H1 (cell line): ENCODE measurements around the gene BABAM2. TPM values are rescaled to one million over a fixed set of nuclear protein-coding genes. Genes with fewer than 3 reads are reported as not detected.

ENCODE experiments used
- CTCF ChIA-PET: fragments of 300-600 bp; sonication (Branson Sonifier 250); formaldehyde crosslinking; loops from one replicate; lab custom pipeline; 2021; ENCODE audit not compliant: partially characterized antibody; lab: Charles Lee
- POLR2A ChIA-PET: fragments of 300-600 bp; sonication (Branson Sonifier 250); formaldehyde crosslinking; loops from one replicate; lab custom pipeline; 2021; ENCODE audit warnings: inconsistent platforms; ENCODE audit not compliant: partially characterized antibody; lab: Charles Lee
- DNase-seq, 2 experiments: peaks; one replicate each; pipeline versions ENCODE4 v3.0.0 to v3.0.0-alpha.2; 2010 to 2022; ENCODE audit warnings: low spot score in 2 of 2, low read depth in 1 of 2, mixed read lengths in 1 of 2
- FAIRE-seq: peaks from 2 replicates; lab custom pipeline; 2011; peaks lifted over from hg19 to GRCh38; lab: Jason Lieb, UNC
- H2AFZ ChIP-seq: 2 replicates; pipeline ENCODE4 v1.8.1; 2012; ENCODE audit warnings: low read length, inconsistent platforms
- H2AK5ac ChIP-seq: 2 replicates; pipeline ENCODE4 v1.6.1; 2013; ENCODE audit warnings: low read depth, low read length
- H2BK120ac ChIP-seq: replicated peaks from 2 replicates; pipeline ENCODE3; 2013; ENCODE audit warnings: low read depth, low read length, inconsistent platforms
- H2BK12ac ChIP-seq: 2 replicates; pipeline ENCODE4 v1.6.1; 2013; ENCODE audit warnings: low read depth, low read length
- H2BK15ac ChIP-seq: 2 replicates; pipeline ENCODE4 v1.6.1; 2013; ENCODE audit warnings: low read length
- H2BK20ac ChIP-seq: 2 replicates; pipeline ENCODE4 v1.6.1; 2013; ENCODE audit warnings: low read length
- H2BK5ac ChIP-seq: 2 replicates; pipeline ENCODE4 v1.6.1; 2013; ENCODE audit warnings: low read depth, low read length
- H3K14ac ChIP-seq: 2 replicates; pipeline ENCODE4 v1.6.1; 2013; ENCODE audit warnings: inconsistent platforms; ENCODE audit not compliant: insufficient read length
- H3K18ac ChIP-seq: 2 replicates; pipeline ENCODE4 v1.6.1; 2013; ENCODE audit warnings: low read length; ENCODE audit errors: extremely low read depth
- H3K23ac ChIP-seq: 2 replicates; pipeline ENCODE4 v1.6.1; 2013; ENCODE audit warnings: inconsistent platforms; ENCODE audit not compliant: insufficient read length
- H3K23me2 ChIP-seq: 2 replicates; pipeline ENCODE4 v1.6.1; 2013; ENCODE audit warnings: low read depth, low read length
- H3K27ac ChIP-seq: 2 replicates; pipeline ENCODE4 v1.6.1; 2011; ENCODE audit warnings: low read depth, low read length, inconsistent platforms
- H3K27me3 ChIP-seq, 4 experiments: replicated peaks in 1 of 4; 1 replicate in 1 of 4; 2 replicates in 3 of 4; pipeline versions ENCODE4 v1.6.1 to v1.8.1; 2011 to 2013; ENCODE audit warnings: low read length in 3 of 4, mild to moderate bottlenecking in 3 of 4, inconsistent platforms in 2 of 4, mixed read lengths in 2 of 4, moderate library complexity in 1 of 4; ENCODE audit not compliant: control insufficient read depth in 3 of 4, insufficient read depth in 3 of 4; ENCODE audit errors: extremely low read depth in 1 of 4
- H3K36me3 ChIP-seq, 4 experiments: 2 replicates each; pipeline versions ENCODE4 v1.6.1 to v1.8.1; 2011 to 2013; ENCODE audit warnings: mild to moderate bottlenecking in 4 of 4, low read length in 3 of 4, moderate library complexity in 2 of 4, control low read depth in 1 of 4, inconsistent platforms in 1 of 4; ENCODE audit not compliant: insufficient read depth in 4 of 4, control insufficient read depth in 2 of 4
- H3K4ac ChIP-seq: replicated peaks from 2 replicates; pipeline ENCODE3; 2013; ENCODE audit warnings: low read length, low read depth, mixed read lengths, inconsistent platforms; ENCODE audit not compliant: insufficient read length
- H3K4me1 ChIP-seq, 4 experiments: replicated peaks in 1 of 4; 1 replicate in 1 of 4; 2 replicates in 3 of 4; pipeline versions ENCODE4 v1.6.1 to v1.8.1; 2011 to 2013; ENCODE audit warnings: low read length in 3 of 4, inconsistent platforms in 2 of 4, mixed read lengths in 1 of 4; ENCODE audit not compliant: insufficient read depth in 4 of 4, control insufficient read depth in 3 of 4
- H3K4me2 ChIP-seq, 2 experiments: 2 replicates each; pipeline versions ENCODE4 v1.6.1 to v1.8.1; 2011 to 2013; ENCODE audit warnings: low read depth in 2 of 2, low read length in 2 of 2, control low read depth in 1 of 2, inconsistent platforms in 1 of 2, mild to moderate bottlenecking in 1 of 2; ENCODE audit not compliant: insufficient read depth in 1 of 2
- H3K4me3 ChIP-seq, 4 experiments: fragments of 200-600, 300-600 bp in 1 of 4; sonication (generic), shearing (Covaris generic), sonication (Bioruptor Twin) in 1 of 4; 2 replicates each; pipeline versions ENCODE4 v1.5.1 to v1.8.1; 2011 to 2016; ENCODE audit warnings: low read length in 4 of 4, low read depth in 3 of 4, control low read depth in 2 of 4, inconsistent platforms in 2 of 4, mild to moderate bottlenecking in 2 of 4, mixed read lengths in 1 of 4, moderate library complexity in 1 of 4; ENCODE audit not compliant: insufficient read depth in 2 of 4; ENCODE audit errors: extremely low read depth in 1 of 4
- H3K56ac ChIP-seq: replicated peaks from 2 replicates; pipeline ENCODE3; 2013; ENCODE audit warnings: low read depth, mild to moderate bottlenecking, mixed read lengths, low read length, inconsistent platforms; ENCODE audit not compliant: insufficient read length
- H3K79me1 ChIP-seq: 2 replicates; pipeline ENCODE4 v1.6.1; 2013; ENCODE audit warnings: low read depth, low read length, control low read depth
- H3K79me2 ChIP-seq, 2 experiments: 2 replicates each; pipeline versions ENCODE4 v1.6.1 to v1.8.1; 2012 to 2013; ENCODE audit warnings: low read length in 2 of 2, mild to moderate bottlenecking in 2 of 2, inconsistent platforms in 1 of 2; ENCODE audit not compliant: insufficient read depth in 2 of 2, control insufficient read depth in 1 of 2
- H3K9ac ChIP-seq, 4 experiments: replicated peaks in 1 of 4; 1 replicate in 1 of 4; 2 replicates in 3 of 4; pipeline versions ENCODE4 v1.6.1 to v1.8.1; 2011 to 2013; ENCODE audit warnings: low read depth in 3 of 4, low read length in 3 of 4, control low read depth in 2 of 4, mild to moderate bottlenecking in 2 of 4, moderate library complexity in 2 of 4, inconsistent platforms in 1 of 4; ENCODE audit errors: extremely low read depth in 1 of 4
- H3K9me3 ChIP-seq, 2 experiments: 2 replicates each; pipeline versions ENCODE4 v1.6.1 to v1.8.1; 2012 to 2013; ENCODE audit warnings: mild to moderate bottlenecking in 2 of 2, moderate library complexity in 2 of 2, control low read depth in 1 of 2, inconsistent platforms in 1 of 2, low read depth in 1 of 2, low read length in 1 of 2, mixed read lengths in 1 of 2; ENCODE audit not compliant: insufficient read depth in 2 of 2
- H4K20me1 ChIP-seq, 2 experiments: replicated peaks in 1 of 2; 2 replicates each; pipeline versions ENCODE3 to v1.8.1; 2011 to 2013; ENCODE audit warnings: inconsistent platforms in 2 of 2, low read length in 2 of 2, mild to moderate bottlenecking in 1 of 2; ENCODE audit not compliant: insufficient read depth in 2 of 2, control insufficient read depth in 1 of 2
- H4K5ac ChIP-seq: 2 replicates; pipeline ENCODE4 v1.6.1; 2013; ENCODE audit warnings: low read length, low read depth, mixed read lengths, inconsistent platforms; ENCODE audit not compliant: insufficient read length
- H4K8ac ChIP-seq: 2 replicates; pipeline ENCODE4 v1.8.0; 2013; ENCODE audit warnings: mild to moderate bottlenecking, moderate library complexity, low read length, inconsistent platforms; ENCODE audit not compliant: insufficient read depth; ENCODE audit errors: extremely low read depth
- H4K91ac ChIP-seq: replicated peaks from 2 replicates; pipeline ENCODE3; 2013; ENCODE audit warnings: low read length, mixed read lengths, inconsistent platforms; ENCODE audit not compliant: insufficient read length
- E2F6 ChIP-seq: IDR thresholded peaks from 2 replicates; pipeline ENCODE4 v1.6.1; 2012; ENCODE audit warnings: inconsistent platforms
- EGR1 ChIP-seq: IDR thresholded peaks from 2 replicates; pipeline ENCODE4 v1.6.1; 2011; ENCODE audit warnings: low read depth, low read length, borderline replicate concordance
- HDAC6 ChIP-seq: IDR thresholded peaks from one replicate; pipeline ENCODE4 v1.7.1; 2012; ENCODE audit warnings: low read depth, mild to moderate bottlenecking, inconsistent platforms, low read length, moderate library complexity
- SIRT6 ChIP-seq: IDR thresholded peaks from one replicate; pipeline ENCODE4 v1.7.1; 2012; ENCODE audit warnings: low read length, inconsistent platforms
- TBP ChIP-seq: IDR thresholded peaks from 2 replicates; pipeline ENCODE4 v1.6.1; 2011; ENCODE audit warnings: low read depth, low read length, improper control_type of control experiment
- TEAD4 ChIP-seq: IDR thresholded peaks from 2 replicates; pipeline ENCODE4 v1.6.1; 2012; ENCODE audit warnings: low read depth, low read length, inconsistent platforms, mixed read lengths
- YY1 ChIP-seq: IDR thresholded peaks from 2 replicates; pipeline ENCODE4 v1.6.1; 2011; ENCODE audit warnings: low read depth, mild to moderate bottlenecking, low read length
- WGBS, 2 experiments: shearing (Covaris generic) in 1 of 2; methylation state at CpG; one replicate each; pipeline versions ENCODE4 v1.1.6 to v1.1.7; 2013 to 2015; ENCODE audit warnings: low lambda C conversion rate in 2 of 2, mixed read lengths in 2 of 2, inconsistent platforms in 1 of 2, low coverage in 1 of 2, missing lambda C conversion rate in 1 of 2; ENCODE audit not compliant: insufficient replicate concordance in 2 of 2, insufficient coverage in 1 of 2, insufficient read length in 1 of 2; ENCODE audit errors: extremely low coverage in 1 of 2, missing lambda C conversion rate in 1 of 2; 5-methylcytosine and 5-hydroxymethylcytosine counted together
- polyA plus RNA-seq, 7 experiments: library from polyadenylated mRNA; depleted of rRNA in 3 of 7; stranded (reverse) in 5 of 7; unstranded in 2 of 7; fragments of >200 nt in 5 of 7; fragments of 200-250 nt in 2 of 7; gene quantifications; 1 replicate in 5 of 7; 2 replicates in 1 of 7; 4 replicates in 1 of 7; pipeline versions ENCODE4 v1.2.1 to v1.2.3, GENCODE V29; 2011 to 2013; ENCODE audit warnings: missing spikeins in 2 of 7, mixed read lengths in 2 of 7
- total RNA-seq: library from RNA; stranded (reverse); fragmentation: NEBNext Ultra II Directional; extraction: Animal tissue kit (Norgen Biotek cat#: 25700); gene quantifications from 2 replicates; pipeline ENCODE4 v1.2.1, GENCODE V29; 2021
- TF ChIP-seq, protein P1 (sequence below), 3 experiments: IDR thresholded peaks; 1 replicate in 2 of 3; 2 replicates in 1 of 3; pipeline versions ENCODE4 v1.5.1 to v1.6.1; 2011; ENCODE audit warnings: low read length in 3 of 3, mild to moderate bottlenecking in 3 of 3, inconsistent platforms in 2 of 3, low read depth in 1 of 3, moderate library complexity in 1 of 3; ENCODE audit not compliant: insufficient read depth in 1 of 3; ENCODE audit errors: control extremely low read depth in 1 of 3

Gene BABAM2
- total and polyA plus RNA-seq, 2 of the 8 experiments (the other 6 are each of a cell fraction or from before 2014, with no cell fraction given), result 15.8 to 20.9 TPM

- Histone ChIP-seq H4K8ac (no peak overlapping the region), H4K5ac (no peak overlapping the region), H2BK12ac (no peak overlapping the region), H3K79me2 (no peaks in the 10 kb centered on the region), H3K27ac (no peak overlapping the region), H4K91ac (no peak overlapping the region), H3K14ac (no peak overlapping the region), H3K79me1 (no peaks in the 10 kb centered on the region), H3K4me2 (no peak overlapping the region), H2BK5ac (no peak overlapping the region), H3K9me3 (no peaks in the 10 kb centered on the region), H3K56ac (no peak overlapping the region), H2AK5ac (no peak overlapping the region), H4K20me1 (no peaks in the 10 kb centered on the region), H3K4ac (no peak overlapping the region), H3K23me2 (no peaks in the 10 kb centered on the region), H2BK120ac (no peak overlapping the region), H2BK15ac (no peak overlapping the region), H2BK20ac (no peak overlapping the region), H3K4me3 (no peak overlapping the region), H3K9ac (no peak overlapping the region), H3K27me3 (peaks cover 0 to 2% (median 0%) of the 10 kb centered on the region in 4 experiments; a peak in 1 of 7 replicates), H3K36me3 (no peaks in the 10 kb centered on the region), H3K23ac (no peak overlapping the region), H2AFZ (no peak overlapping the region), H3K4me1 (no peaks in the 10 kb centered on the region; a peak in 1 of 7 replicates), H3K18ac (no peak overlapping the region)
- POLR2A ChIA-PET, result no interaction called here
- 89% methylated on average over 9 of the region's 9 CpGs; no CpG with 5 or more reads in 1 of the 2 experiments for WGBS, 2 experiments
- DNase-seq, result no peak
- CTCF ChIA-PET, result no interaction called here
- FAIRE-seq, result no peak
- TF ChIP-seq HDAC6, result no peak
- no peak for TF ChIP-seq TBP
- TF ChIP-seq TEAD4, result no peak
- TF ChIP-seq SIRT6, result no peak
- no peak for TF ChIP-seq YY1
- no peak for TF ChIP-seq E2F6
- TF ChIP-seq, protein P1, sequence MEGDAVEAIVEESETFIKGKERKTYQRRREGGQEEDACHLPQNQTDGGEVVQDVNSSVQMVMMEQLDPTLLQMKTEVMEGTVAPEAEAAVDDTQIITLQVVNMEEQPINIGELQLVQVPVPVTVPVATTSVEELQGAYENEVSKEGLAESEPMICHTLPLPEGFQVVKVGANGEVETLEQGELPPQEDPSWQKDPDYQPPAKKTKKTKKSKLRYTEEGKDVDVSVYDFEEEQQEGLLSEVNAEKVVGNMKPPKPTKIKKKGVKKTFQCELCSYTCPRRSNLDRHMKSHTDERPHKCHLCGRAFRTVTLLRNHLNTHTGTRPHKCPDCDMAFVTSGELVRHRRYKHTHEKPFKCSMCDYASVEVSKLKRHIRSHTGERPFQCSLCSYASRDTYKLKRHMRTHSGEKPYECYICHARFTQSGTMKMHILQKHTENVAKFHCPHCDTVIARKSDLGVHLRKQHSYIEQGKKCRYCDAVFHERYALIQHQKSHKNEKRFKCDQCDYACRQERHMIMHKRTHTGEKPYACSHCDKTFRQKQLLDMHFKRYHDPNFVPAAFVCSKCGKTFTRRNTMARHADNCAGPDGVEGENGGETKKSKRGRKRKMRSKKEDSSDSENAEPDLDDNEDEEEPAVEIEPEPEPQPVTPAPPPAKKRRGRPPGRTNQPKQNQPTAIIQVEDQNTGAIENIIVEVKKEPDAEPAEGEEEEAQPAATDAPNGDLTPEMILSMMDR (IDR thresholded peaks at IDR 0.05; ENCODE audit: control extremely low read depth in 1 of 3, insufficient read depth in 1 of 3, low read depth in 1 of 3, low read length in 3 of 3), result no peak
- no peak for TF ChIP-seq EGR1
These were observed 477.8 kb downstream of the BABAM2 start for GRCh38 chr2:28368357-28368798.
